Natural killer cell (primary cell): Measurements from ENCODE around the gene TMED6. TPM values are rescaled to one million over a fixed set of nuclear protein-coding genes. Genes with fewer than 3 reads are reported as not detected.

Experiments used
- ATAC-seq, 3 donors: fragments of 150-1000 bp in 2 of 3; fragments of 200-7000 bp in 1 of 3; cut with Tn5 transposase; 1 replicate in 1 of 3; 2 replicates in 2 of 3; pipeline ENCODE4 v1.10.0; 2021; ENCODE audit warnings: mild to moderate bottlenecking in 2 of 3, moderate library complexity in 2 of 3
- DNase-seq, 2 donors: peaks; one replicate each; pipeline versions ENCODE4 v3.0.0 to v3.0.0-alpha.2; 2013 to 2021; ENCODE audit warnings: mixed read lengths in 1 of 2
- H3K27ac ChIP-seq: one replicate; pipeline ENCODE4 v1.5.1; 2013; ENCODE audit warnings: mild to moderate bottlenecking, low read length
- H3K27me3 ChIP-seq: one replicate; pipeline ENCODE4 v1.6.1; 2013; ENCODE audit warnings: low read length; ENCODE audit not compliant: control insufficient read depth, insufficient read depth
- H3K36me3 ChIP-seq: one replicate; pipeline ENCODE4 v1.6.1; 2013; ENCODE audit warnings: low read length; ENCODE audit not compliant: control insufficient read depth, insufficient read depth
- H3K4me1 ChIP-seq: one replicate; pipeline ENCODE4 v1.6.1; 2013; ENCODE audit warnings: low read length; ENCODE audit not compliant: control insufficient read depth, insufficient read depth
- H3K4me3 ChIP-seq: one replicate; pipeline ENCODE4 v1.5.1; 2013; ENCODE audit warnings: low read length
- H3K9me3 ChIP-seq: one replicate; pipeline ENCODE4 v1.6.1; 2013; ENCODE audit warnings: low read length; ENCODE audit not compliant: control insufficient read depth, insufficient read depth
- H3K27ac Mint-ChIP-seq, 2 donors: one replicate each; pipeline ENCODE4 v1.8.0; 2022; ENCODE audit warnings: mild to moderate bottlenecking in 2 of 2, mixed read lengths in 2 of 2, moderate library complexity in 1 of 2
- H3K27me3 Mint-ChIP-seq, 2 donors: one replicate each; pipeline ENCODE4 v1.8.0; 2022; ENCODE audit warnings: low read depth in 2 of 2, mixed read lengths in 2 of 2
- H3K36me3 Mint-ChIP-seq: one replicate; pipeline ENCODE4 v1.8.0; 2022; ENCODE audit warnings: mixed read lengths
- H3K4me1 Mint-ChIP-seq, 2 donors: one replicate each; pipeline ENCODE4 v1.8.0; 2022; ENCODE audit warnings: mixed read lengths in 2 of 2
- H3K4me3 Mint-ChIP-seq: one replicate; pipeline ENCODE4 v1.8.0; 2022; ENCODE audit warnings: mild to moderate bottlenecking, moderate library complexity, mixed read lengths
- H3K9me3 Mint-ChIP-seq, 2 donors: one replicate each; pipeline ENCODE4 v1.8.0; 2022; ENCODE audit warnings: mixed read lengths in 2 of 2
- CTCF ChIP-seq: fragments of 200-600 bp; IDR thresholded peaks from one replicate; pipeline ENCODE4 v1.8.0; 2022; ENCODE audit warnings: antibody characterized with exemption
- WGBS: methylation state at CpG from one replicate; pipeline ENCODE4 v1.1.7; 2013; ENCODE audit warnings: missing lambda C conversion rate; ENCODE audit not compliant: insufficient coverage; 5-methylcytosine and 5-hydroxymethylcytosine counted together
- intact Hi-C: fragments of 100-400 bp; cut with micrococcal nuclease; formaldehyde crosslinking; loops from one replicate; pipeline ENCODE4 v1.14.2; 2022
- total RNA-seq, 4 donors: library from RNA; stranded (reverse); fragments of 120-200 nt in 1 of 4; gene quantifications; one replicate each; pipeline versions ENCODE4 v1.2.3 to v1.2.4, GENCODE V29; 2013 to 2022

The TMED6 gene
- total RNA-seq, 3 donors from 2014 or later (not counting 1 experiment from before 2014, with no cell fraction given) = 1.4 to 1.8 (median 1.6) TPM

- no peak for TF ChIP-seq CTCF
Observed at GRCh38 chr16:69327585-69328310, 23.8 kb downstream of the TMED6 start.

GRCh38 chr16:69326172-69326873 lies 25.3 kb downstream of the TMED6 start:
- H3K4me3 Mint-ChIP-seq = no peak overlapping the region
- Histone ChIP-seq H3K4me3 (no peak overlapping the region), H3K9me3 (no peaks in the 10 kb centered on the region), H3K27me3 (no peaks in the 10 kb centered on the region), H3K36me3 (peaks cover 35% of the 10 kb centered on the region), H3K27ac (no peak overlapping the region), H3K4me1 (peaks cover 26% of the 10 kb centered on the region)
- 75% methylated on average over 7 of the region's 7 CpGs for WGBS
- ATAC-seq (no peak), DNase-seq (no peak)
- TF ChIP-seq CTCF = no peak
- no peaks in the 10 kb centered on the region for H3K9me3 Mint-ChIP-seq
- intact Hi-C loops = loop anchor here (10.0 kb wide), 1 partner anchor 128 kb away; no protein-coding TSS in a partner anchor
- H3K4me1 Mint-ChIP-seq = peaks cover 14 to 30% of the 10 kb centered on the region in 2 donors
- no peaks in the 10 kb centered on the region for H3K36me3 Mint-ChIP-seq
- no peaks in the 10 kb centered on the region for H3K27me3 Mint-ChIP-seq
- H3K27ac Mint-ChIP-seq = peak overlapping the region; percentile 41 to 45

More at GRCh38 chr16:69327585-69328310, 23.8 kb downstream of the TMED6 start:
- Mint-ChIP-seq H3K27ac (peak overlapping the region in 1 of 2 donors; percentile 27), H3K9me3 (no peaks in the 10 kb centered on the region), H3K4me3 (no peak overlapping the region), H3K4me1 (peaks cover 14 to 24% of the 10 kb centered on the region in 2 donors), H3K36me3 (no peaks in the 10 kb centered on the region), H3K27me3 (no peaks in the 10 kb centered on the region)
- WGBS = 96% methylated on average over 11 of the region's 14 CpGs
- no peak overlapping the region for H3K4me3 ChIP-seq
- H3K9me3 ChIP-seq = no peaks in the 10 kb centered on the region
- peaks cover 27% of the 10 kb centered on the region for H3K36me3 ChIP-seq
- intact Hi-C loops = loop anchor here (10.0 kb wide), 1 partner anchor 127 kb away; no protein-coding TSS in a partner anchor
- ATAC-seq (no peak), DNase-seq (no peak)
- peaks cover 26% of the 10 kb centered on the region for H3K4me1 ChIP-seq
- H3K27ac ChIP-seq = no peak overlapping the region
- no peaks in the 10 kb centered on the region for H3K27me3 ChIP-seq

GRCh38 chr16:69325784-69326171 lies 25.8 kb downstream of the TMED6 start:
- H3K27me3 ChIP-seq = no peaks in the 10 kb centered on the region
- WGBS = 88% methylated on average over 6 of the region's 6 CpGs

More at GRCh38 chr16:69325784-69326171, 25.8 kb downstream of the TMED6 start:
- no peaks in the 10 kb centered on the region for H3K9me3 Mint-ChIP-seq
- no peaks in the 10 kb centered on the region for H3K9me3 ChIP-seq
- no peaks in the 10 kb centered on the region for H3K36me3 Mint-ChIP-seq
- DNase-seq = no peak
- peaks cover 14 to 31% of the 10 kb centered on the region in 2 donors for H3K4me1 Mint-ChIP-seq
- H3K4me3 Mint-ChIP-seq = no peak overlapping the region
- peaks cover 21% of the 10 kb centered on the region for H3K4me1 ChIP-seq
- H3K4me3 ChIP-seq = no peak overlapping the region
- H3K27me3 Mint-ChIP-seq = no peaks in the 10 kb centered on the region
- intact Hi-C loops = loop anchor here (10.0 kb wide), 1 partner anchor 129 kb away; no protein-coding TSS in a partner anchor
- peaks cover 40% of the 10 kb centered on the region for H3K36me3 ChIP-seq
- no peak for TF ChIP-seq CTCF
- H3K27ac Mint-ChIP-seq = peak overlapping the region; percentile 41 to 45
- ATAC-seq = no peak
- no peak overlapping the region for H3K27ac ChIP-seq
